Cortex of kidney (tissue), 1 donor: Measurements from ENCODE around the gene PSMC2.
"Not testable (repeated sequence)": the region's sequence is repeated elsewhere in the genome, so short reads cannot be mapped to it uniquely, and the experiment has no call there.

Source experiments
- DNase-seq: peaks from one replicate; lab custom pipeline; 2025; lab: John Stamatoyannopoulos, UW

Gene PSMC2

DNA sequence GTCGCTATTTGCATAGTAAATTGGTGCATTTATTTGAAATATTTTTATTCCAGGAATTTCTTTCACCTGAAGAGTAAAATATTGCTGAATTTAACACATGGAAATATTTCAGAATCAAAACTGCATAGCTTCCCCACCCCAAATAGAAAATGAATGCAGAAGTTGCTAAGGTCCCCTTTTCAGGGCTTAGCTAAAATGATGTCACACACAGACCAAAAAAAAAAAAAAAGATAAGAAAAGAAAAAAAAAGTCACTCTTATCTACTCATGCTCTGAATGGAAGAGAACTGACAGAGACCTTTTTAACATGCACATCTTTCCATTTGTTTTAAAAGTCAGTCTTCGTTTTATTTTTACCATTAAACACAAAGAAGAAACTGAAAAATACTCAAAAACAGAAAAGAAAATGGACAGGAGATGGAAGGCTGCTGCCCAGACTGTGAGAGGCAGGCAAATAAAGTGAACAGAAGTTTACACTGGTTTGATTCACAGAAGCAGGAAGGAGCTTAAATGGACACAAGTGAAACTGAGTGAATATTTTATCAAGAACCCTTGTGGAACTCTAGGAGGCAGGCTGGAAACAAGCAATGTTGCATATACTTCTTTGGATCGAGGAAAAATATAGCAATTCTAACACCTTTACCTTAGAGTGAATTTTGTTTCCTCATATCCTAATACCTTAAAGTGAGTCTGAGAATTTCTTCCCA lies 32.0 kb downstream of the PSMC2 start:
- DNase-seq: no peak

DNA sequence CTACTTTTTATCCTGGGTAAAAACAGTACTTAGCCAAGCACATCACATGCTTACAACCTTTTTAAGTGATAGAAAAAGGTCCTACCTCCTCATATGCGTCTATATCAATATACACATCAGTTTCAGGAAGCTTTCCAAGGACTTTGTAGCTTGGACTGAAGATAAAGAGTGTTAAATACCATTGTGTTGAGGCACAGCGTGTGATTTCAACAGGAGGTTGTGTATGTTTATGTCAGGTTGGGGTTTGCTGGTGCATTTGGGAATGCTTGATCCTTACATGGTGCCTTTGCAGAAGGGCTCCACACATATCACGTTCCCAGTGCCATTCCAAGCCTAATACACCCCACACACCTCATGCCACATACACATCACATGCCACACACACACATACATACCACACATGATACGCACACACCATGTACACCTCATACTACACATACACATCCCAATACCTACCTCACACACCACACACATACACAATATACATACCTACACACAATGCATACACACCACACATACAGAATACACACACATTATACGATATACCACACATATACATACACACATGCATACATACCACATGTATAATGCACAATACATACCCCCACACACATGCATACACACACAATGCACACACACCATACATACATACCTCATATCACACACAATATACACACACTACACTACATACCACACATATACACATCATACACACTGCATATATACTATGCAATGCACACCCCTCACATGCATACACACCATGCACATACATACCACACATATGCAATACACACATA lies 33.1 kb downstream of the PSMC2 start:
- no peak for DNase-seq

DNA sequence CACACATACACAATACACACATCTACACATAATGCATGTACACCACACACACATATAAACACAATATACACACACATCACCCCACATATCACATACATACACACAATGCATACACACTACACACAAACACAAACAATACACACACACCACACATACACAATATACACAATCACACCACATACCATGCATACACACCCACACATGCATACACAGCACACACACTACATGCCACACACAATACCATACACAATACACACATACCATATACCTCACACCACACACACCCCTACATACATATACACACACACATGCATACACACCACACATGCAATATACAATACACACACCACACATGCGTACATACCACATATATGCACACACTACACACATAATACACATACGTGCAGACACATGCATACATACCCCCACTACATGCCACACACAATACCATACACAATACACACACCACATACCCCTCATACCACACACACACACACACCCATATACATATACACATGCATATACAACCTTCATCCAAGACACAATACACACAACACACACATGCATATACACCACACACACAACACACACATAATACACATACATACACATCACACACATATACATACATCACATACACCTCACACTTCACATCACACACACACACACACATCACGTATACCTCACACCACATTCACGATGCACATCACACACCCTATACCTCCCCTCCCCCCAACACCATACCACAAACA lies 34.0 kb downstream of the PSMC2 start:
- no peak for DNase-seq

DNA sequence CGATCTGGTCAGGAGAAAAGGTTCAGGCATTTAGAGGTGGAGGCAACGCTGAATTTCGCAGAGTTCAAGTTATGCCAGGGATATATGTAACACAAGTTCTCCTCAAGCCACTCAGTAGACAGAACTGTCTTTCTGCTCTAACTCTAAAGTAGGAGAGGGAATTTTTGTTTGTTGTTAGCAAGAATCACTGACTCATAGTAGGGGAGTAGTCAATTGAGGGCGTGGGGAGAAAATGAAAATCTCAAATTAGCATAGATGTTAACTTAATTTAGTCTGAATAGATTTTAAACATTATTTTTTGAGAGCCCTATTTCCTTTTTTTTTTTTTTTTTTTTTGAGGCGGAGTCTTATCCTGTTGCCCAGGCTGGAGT lies 34.6 kb downstream of the PSMC2 start:
- no peak for DNase-seq

DNA sequence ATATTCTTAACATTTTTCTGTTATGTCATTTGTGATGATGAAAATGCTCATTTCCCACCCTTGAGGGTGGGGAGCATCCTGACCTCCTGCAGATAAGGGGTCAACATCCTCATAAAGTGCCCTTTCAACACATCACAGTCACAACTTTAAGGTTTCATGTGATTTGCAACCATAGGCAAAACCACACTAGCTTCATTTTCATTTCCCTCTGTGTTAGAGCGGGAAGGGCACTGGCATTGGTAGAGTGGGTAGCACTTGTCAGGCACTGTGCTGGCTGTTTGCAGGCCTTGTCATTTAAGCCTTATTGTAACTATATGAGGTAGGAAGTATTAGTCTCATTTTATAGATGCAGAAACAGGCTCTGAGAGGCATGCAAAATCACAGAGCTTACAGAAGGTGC lies 39.8 kb downstream of the PSMC2 start:
- no peak for DNase-seq

DNA sequence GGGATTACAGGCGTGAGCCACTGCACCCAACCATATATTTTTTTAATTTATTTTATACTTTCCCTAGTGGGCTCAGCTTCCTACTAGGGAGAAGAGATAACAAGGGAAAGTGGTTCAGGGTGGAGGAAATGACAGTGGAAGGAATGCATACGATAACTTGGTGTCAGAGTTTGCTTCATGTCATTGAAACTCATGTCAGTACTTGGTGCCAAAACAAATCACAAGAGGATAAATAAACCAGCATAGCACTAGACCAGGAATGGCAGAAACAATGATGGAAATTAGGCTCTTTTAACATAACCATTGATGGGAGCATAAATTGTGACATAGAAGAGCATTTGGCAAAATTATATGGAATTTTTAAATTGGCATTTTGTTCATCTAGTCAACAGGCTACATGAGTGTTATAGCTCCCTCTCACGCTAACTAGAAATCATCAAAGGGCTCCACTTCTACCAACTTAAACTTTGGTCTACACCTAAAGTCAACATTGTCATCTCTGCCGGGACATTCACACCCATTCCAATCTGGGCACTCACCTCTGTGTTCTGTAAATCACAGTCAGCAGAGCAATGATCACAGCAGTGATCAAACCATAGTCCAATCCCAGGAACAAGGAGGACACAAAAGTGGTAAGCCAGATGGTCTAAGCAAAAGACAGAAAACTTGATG lies 41.2 kb downstream of the PSMC2 start:
- no peak for DNase-seq

DNA sequence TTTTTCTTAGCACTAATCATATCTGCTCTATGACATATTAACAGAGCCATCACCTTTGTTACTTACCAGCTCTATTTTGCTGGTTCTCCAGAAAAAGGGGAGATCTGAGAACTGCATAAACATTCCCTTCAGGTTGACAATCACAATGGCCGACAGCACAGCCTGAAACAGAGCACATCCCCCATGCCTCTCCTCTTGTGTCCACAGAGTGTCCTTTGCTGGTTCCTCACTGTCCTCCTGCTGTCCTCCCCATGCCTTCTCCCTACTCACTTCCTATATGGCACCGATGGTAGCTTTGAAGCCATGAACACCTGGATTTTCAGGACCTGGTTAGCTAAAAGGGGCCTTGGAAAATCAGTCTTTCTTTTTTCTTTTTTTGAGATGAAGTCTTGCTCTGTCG lies 41.8 kb downstream of the PSMC2 start:
- no peak for DNase-seq

DNA sequence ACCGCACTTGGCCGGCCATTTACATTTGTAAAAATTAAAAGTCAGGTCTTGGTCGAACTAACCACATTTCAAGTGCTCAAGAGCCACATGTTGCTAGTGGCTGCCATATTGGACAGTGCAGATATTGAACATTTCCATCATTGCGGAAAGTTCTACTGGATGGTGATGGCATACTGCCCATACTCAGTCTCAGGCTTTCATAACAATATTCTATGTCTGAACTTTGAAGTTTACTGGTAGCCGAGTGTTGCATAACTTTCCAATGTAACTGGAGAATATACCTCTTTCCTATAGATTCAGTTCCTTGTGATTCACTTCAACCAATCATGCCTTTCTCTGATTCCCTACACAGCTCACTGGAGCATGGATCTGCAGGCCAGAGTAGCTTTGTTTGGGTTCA lies 43.7 kb downstream of the PSMC2 start:
- DNase-seq: no peak

DNA sequence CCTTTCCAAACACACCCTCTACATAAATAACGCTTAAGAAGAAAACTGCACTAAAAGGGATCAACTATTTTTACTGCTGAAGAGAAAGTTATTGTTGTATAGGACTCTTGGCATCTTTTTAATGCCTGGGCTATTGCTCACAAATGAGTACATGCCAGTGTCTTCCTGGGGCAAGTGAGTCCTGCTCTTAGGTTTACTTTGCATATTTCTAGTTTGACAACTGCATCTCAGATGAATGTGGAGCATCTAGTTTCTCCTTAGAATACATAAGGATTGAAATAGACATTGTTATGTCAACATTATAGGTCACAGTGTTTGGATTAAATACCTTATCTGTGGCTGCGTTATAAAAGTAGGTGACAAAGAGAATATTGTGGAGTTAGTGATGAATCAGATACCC lies 44.5 kb downstream of the PSMC2 start:
- DNase-seq: no peak

DNA sequence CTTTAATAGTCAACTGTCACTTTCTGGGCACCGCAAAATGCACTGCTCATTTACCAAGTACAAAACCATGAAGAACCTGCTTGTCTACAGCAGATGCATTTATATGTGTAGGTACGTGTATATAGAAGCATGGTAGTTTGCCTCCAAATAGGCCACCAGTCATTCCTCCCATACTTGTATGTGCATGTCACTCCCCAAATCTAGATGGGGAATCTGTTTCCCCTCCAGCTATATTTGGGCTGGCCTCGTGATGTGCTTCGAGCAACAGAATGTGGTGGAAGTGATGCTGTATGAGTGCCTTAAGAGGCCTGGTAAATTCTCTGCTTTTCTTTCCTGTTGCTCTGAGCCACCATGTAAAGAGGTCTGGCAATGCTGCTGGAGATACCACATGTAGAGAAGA lies 47.1 kb downstream of the PSMC2 start:
- DNase-seq: no peak

DNA sequence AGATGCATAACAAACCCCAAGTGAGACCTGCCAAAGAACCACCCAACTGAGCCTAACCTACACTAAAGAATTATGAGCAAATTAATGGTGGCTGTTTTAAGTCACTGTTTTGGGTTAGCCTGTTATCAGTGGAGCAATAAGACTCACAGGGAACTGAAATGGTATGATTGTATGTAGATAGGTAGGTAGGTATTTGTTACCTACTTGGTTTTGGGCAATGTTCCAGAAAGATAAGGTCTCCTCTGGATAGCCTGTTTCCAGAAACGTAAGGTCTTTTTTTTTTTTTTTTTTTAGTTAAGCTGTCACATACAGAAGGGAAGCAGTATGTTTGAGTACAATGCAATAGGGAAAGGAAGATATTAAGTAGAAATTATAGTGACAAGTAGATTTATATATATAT lies 47.6 kb downstream of the PSMC2 start:
- no peak for DNase-seq

DNA sequence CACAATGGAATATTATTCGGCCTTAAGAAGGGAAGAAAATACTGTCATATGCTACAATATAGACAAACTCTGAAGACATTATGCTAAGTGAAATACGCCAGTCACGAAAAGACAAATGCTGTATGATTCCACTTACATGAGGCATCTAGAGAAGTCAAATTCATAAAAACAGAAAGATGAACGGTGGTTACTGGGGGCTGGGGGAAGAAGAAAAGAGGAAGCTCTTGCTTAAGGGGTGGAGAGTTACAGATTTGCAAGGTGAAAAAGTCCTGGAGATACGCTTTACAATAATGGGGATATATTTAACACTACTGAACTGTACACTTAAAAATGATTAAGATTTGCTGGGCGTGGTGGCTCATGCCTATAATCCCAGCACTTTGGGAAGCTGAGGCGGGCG lies 49.0 kb downstream of the PSMC2 start:
- DNase-seq: no peak

DNA sequence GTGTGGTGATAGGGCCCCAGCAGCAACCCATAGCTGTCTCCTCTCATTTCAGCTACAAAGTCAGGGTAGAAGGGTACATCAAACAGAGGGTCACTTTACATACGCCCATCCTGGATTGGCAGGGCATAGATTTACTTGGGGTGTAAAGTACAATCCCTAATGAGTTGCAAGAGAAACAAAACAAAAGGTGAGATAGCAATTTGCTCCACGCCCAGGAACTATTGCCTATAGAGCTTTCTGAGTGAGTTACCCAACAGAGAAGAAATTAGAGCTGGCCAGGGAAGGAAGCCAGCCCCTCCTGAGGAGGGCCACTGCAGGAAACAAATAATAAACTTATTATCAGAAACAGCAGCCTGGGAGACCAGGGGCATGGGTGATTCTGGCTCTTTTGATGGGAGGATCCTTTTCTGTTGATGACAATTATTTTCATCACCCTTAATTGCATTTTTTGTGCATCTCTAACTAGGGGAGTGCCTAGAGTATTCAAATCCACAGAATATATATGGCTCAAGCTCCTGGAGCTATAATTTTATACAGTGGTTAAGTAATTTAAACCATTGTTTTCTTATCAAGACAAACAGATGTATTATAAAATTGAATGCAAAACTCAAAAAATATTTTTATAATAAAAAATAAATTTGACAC lies 51.2 kb downstream of the PSMC2 start:
- no peak for DNase-seq

DNA sequence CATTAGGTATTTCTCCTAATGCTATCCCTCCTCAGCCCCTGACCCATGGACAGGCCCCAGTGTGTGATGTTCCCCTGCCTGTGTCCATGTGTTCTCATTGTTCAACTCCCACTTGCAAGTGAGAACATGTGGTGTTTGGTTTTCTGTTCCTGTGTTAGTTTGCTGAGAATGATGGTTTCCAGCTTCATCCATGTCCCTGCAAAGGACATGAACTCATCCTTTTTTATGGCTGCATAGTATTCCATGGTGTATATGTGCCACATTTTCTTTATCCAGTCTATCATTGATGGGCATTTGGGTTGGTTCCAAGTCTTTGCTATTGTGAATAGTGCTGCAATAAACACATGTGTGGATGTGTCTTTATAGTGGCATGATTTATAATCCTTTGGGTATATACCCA lies 52.2 kb downstream of the PSMC2 start:
- DNase-seq: not testable (repeated sequence)

DNA sequence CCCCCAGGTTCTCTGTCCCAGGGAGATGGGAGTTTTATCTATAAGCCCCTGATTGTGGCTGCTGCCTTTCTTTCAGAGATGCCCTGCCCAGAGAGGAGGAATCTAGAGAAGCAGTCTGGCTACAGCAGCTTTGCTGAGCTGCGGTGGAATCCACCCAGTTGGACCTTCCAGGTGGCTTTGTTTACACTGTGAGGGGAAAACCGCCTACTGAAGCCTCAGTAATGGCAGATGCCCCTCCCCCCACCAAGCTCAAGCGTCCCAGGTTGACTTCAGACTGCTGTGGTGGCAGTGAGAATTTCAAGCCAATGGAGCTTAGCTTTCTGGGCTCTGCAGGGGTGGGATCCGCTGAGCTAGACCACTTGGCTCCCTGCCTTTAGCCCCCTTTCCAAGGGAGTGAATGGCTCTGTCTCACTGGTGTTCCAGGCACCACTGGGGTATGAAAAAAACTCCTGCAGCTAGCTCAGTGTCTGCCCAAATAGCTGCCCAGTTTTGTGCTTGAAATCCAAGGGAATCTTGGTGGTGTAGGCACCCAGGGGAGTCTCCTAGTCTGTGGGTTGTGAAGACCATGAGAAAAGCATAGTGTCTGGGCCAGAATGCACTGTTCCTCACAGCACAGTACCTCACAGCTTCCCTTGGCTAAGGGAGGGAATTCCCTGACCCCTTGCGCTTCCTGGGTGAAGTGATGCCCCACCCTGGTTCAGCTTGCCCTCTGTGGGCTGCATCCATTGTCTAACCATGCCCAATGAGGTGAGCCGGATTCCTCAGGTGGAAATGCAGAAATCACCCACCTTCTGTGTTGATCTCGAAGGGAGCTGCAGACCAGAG lies 58.6 kb downstream of the PSMC2 start:
- not testable (repeated sequence) for DNase-seq

DNA sequence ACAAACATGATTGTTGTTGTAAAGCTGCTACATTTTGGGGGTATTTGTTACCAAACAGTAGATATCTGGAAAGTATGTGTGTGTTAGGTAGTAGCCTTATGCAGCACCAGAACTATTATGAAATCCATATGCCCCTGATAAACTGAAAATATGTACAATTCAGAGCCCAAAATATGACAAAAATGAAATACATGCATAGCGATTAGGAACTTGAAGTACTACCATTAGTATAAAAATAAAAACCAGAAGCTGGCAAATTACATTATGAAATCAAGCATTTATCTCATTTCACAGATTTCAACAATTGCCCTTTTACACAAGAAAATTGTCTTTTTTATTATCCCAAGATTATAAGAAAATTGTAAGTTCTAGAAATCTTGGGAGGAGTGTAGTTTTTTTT lies 64.7 kb downstream of the PSMC2 start:
- DNase-seq: no peak

DNA sequence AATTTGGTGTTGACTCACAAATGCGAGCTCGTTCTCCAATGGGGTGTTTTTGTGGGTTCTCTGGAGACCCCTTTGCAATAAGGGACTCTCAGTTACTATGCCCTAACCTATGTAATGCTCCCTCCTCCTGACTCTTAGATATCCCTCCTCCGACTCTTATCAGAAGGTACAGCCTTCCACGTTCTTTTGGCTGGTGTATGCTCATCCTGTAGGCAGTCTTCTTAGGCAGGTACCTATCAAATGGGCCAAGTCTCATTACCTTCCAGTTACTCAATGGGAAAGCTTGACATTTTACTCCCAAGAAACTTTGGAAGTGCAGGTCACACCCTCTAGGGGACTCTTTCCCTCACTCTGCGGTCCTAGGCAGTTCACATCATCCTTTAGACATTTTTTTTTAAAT lies 66.0 kb downstream of the PSMC2 start:
- DNase-seq: no peak

DNA sequence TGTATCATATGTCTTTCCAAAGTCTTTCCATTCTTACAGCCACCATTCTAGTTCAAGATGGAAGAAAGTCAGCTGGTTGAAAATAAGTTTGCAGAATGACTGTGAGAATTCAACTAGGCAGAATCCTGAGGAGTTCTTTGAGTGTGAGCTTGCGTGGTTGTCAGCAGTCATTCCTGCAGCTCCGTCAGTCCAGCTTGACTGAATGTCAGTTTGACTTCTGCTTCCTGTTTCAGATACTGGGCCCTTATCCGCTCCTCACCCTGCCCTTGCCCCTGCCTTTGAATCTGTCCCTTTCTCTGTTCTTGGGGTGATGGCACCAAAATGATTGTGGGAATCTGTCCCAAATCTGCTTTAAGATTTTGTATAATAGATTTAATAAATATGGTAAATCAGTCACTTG lies 70.8 kb downstream of the PSMC2 start:
- no peak for DNase-seq
